NCI-H2171 treated with DMSO at 0.1 percent for 48 hours (cell line): ENCODE results near the gene STAB2.
"Not testable (repeated sequence)": the region's sequence is repeated elsewhere in the genome, so short reads cannot be mapped to it uniquely, and the experiment has no call there.

Experiments
- DNase-seq: peaks from one replicate; lab custom pipeline; 2025; lab: John Stamatoyannopoulos, UW

STAB2 gene

DNA sequence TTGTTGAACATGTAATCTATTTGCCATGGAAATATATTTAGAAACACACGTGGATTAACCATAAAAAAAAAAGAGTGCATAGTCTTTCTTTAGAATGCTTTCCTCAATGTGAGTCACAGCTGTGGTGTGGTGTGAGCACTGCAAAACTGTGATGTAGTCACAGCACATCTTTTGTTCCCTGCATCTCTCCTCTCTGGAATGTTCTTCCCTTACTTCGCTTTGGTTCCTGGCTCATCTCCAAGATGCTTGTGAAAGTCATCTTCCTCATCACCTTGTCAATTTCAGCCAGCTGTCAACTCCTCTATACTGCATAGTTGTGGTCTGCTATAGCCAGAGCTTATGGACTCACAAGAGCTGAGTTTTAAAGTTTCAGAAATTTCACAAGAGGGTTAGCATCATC, 60.2 kb downstream of the STAB2 start:
- DNase-seq = no peak

DNA sequence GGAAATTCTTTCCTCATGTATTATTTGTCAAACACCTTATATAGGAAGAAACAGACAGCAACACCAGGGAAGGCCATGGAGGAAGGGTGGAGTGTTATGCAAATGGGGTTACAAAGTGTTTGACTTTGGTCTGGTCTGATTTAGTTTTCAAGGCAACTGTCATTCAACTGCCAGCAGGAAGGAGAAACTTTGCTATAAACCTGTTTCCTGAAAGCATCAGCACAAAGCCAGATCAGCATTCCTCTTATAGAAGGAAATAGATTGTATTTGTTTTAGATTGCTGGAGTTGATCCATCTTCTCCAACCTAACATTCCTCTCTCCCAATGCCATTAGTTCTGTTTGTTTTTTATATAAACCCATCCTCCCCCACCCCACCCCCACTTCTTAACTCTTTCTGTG, 65.7 kb downstream of the STAB2 start:
- no peak for DNase-seq

DNA sequence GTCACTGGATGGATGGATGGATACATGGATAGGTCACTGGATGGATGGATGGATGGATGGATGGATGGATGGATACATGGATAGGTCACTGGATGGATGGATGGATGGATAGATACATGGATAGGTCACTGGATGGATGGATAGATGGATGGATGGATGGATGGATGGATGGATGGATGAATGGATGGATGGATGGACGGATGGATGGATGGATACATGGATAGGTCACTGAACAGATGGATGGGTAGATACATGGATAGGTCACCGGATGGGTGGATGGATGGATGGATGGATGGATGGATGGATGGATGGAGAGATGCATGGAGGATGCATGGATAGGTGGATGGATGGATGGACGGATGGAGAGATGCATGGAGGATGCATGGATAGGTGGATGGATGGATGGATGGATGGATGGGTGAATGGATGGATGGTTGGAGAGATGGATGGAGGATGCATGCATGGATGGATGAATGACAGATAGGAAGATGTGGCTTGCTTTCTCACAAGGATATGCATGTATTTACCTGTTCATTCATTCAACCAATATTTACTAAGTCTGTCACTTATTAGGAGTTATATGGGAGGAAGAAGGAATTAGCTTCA, 66.6 kb downstream of the STAB2 start:
- not testable (repeated sequence) for DNase-seq

DNA sequence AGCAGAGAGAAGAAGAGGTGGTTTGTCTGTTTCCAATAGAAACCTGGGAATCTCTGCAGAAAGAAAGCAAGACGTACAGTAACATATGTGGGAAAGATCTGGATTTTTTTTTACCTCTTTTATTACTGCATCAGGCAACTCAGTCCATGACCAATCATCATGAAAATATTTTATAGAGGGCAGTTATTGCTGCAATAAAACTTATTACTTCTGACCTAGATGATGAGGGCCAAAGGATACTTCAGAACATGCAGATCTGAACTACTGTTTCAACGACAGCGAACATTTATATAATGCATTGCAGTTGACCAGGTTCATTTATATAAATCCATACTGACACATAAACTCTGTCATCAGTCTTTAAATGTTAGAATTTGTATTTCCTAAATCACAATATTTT, 67.7 kb downstream of the STAB2 start:
- no peak for DNase-seq

DNA sequence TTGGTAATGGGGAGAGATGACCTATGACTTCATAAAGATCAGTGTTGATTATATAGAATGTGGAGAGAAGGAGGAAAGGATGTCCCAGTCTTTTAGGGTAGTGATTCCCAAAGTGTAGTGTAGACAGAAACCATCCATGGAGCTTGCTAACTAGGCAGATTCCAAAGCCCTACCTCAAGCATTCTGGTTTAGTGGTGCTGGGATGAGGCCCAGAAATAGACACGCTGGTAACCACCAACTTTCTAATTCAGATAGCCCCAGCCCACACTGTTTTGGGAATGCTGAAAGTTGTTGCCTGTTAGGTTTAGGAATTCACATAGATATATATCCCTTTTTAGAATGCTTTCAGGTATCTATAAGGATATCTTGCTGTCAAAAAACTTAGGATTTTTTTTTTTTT, 69.2 kb downstream of the STAB2 start:
- no peak for DNase-seq

DNA sequence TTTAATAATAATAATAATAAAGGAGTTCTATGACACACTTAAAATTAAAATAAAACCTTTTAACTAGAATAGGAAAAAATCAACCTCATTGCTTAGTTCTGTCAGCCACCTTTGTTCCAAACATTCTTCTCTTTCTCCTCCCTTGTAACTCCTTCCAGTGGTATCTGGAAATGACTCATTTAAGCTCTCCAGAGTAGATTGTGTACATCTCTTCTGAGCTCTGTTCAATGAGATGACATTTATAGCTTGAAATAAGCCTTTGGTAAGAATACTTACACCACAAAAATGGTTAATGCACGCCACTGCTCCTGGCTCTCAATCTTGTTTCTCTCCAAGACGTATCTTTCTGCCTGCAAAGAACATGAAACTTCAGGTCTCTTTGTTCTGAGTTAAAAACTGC, 70.3 kb downstream of the STAB2 start:
- DNase-seq = no peak

DNA sequence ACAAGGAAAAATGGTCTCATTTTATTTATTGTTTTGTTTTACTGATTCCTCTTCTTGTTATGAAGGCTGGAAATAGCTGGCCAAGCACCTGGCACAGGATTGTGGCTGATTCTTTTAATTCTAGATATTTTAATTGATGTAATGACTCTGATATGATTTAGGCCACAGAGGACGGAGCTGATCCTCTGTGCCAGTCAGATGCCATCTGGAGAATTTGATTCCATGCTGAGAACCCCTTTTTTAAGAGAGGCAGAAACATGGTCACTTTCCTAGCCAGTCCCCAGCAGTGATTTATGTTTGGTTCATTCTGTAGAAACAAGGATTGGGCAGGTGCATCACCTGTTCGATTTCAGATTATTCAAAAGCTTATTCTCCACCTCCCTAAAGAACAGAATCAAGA, 77.6 kb downstream of the STAB2 start:
- DNase-seq = no peak

DNA sequence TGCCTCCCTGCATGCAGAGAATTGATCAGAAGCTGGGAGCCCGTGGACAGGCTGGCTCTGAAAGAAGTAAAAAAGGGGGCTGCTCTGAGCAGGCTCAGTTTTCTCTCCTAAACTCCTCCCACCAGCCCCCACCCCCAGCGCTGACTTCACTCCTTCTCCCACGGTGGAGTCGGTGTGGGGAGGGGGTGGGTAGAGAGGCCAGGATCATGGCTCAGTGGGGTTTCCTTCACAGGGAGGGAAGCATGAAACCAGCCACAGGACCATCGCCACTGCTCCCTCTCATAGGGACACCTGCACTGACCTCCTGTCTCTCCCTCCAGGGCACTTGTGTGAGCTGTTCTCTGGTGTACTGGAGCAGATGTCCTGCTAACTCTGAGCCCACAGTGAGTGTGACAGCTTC, 78.9 kb downstream of the STAB2 start:
- DNase-seq = no peak

DNA sequence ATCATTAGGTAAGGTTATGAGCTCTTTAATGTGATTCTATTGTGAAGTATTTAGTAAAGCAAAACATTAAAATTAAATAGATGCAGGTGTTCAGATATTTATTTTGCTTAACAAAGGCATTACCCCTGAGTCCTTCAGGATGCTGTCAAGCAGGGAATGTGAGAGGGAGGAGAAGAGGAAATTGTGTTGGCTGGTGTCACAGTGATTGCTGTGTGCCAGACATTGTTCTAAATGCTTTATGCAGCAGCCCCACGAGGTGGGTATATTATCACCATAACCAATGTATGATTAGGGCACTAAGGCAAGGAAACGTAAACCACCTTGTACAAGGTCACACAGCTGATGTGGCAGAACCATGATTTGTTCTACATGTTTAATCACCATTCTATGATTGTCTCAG, 80.1 kb downstream of the STAB2 start:
- peak; percentile 5 for DNase-seq

DNA sequence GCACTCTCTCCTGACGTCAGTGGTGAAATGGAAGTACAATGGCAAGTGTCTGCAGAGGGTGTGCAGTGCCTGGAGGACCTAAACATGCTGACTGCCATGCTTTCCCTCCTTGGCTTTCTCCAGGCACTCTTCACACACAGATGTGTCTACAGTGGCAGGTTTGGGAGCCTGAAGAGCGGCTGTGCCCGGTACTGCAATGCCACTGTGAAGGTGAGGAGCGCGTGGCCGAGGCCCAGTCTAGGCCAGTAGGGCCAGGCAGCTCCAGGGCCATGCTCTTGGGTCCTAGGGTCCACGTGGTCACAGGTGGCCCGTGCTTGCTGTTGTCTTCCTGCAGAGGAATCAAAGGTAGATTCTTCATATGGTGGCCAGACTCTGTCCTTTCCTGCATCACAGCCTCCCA, 81.4 kb downstream of the STAB2 start:
- no peak for DNase-seq

DNA sequence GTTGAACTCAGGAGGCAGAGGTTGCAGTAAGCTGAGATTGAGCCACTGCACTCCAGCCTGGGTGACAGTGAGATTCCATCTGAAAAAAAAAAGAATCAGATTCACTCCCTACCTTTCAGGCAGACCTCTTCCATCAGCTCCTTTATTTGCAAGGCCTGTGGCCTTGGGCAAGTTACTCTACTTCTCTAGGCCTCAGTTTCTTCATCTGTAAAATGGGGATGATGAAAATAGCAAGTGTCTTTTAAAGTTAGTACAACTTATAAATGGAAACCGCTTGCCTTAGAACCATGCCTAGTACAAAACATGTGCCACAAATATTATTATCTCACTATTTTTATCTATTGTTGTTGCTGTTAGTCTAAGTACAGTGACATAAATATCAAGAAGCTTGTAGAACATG, 84.3 kb downstream of the STAB2 start:
- DNase-seq = no peak

DNA sequence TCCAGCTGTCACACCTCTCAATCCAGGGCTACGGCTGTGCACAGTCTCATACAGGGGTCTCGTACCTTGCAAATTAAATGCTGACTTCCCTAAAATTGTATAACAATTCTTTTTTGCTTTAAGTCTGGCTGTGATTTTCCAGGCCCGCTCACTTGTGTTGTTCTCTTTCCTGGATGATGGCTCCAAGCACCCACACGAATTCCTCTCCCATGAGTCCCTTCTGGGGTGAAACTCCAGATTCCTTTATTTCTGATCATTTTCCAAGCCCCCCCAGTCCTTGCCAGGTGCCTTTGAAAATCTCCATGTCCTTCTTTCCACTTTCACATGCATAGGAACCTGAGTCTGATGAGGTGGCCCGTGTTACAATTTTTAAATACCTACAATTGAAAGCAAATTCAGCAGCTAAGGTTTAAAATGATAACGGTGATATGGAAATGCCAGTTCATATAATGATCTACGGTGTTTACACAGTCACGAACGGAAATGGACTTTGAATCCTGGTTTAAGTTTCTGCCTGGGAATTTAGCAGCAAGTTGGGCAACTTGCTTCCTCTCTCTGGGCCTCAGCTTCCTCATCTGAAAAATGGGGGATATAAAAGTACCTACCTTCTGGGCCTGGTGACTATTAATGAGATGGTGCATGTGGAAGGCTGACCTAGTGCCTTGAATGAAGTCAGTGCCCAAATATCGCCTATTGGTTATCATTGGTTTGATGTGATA, 85.5 kb downstream of the STAB2 start:
- no peak for DNase-seq

DNA sequence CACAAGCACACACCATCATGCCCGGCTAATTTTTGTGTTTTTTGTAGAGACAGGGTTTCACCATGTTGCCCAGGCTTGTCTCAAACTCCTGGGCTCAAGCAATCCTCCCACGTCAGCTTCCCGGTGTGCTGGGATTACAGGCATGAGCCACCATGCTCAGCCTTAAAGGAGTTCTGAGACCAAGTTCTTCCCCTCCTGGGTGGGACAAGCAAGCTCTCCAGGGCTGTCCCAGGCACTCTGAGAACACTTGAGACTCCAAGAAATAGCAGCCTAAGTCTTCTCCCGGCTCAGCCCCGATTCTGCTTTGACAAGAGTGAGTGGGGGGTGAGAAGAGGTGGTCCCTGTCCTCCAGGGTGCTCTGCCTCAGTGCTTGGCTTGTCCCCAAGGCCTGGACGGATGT, 86.4 kb downstream of the STAB2 start:
- no peak for DNase-seq

DNA sequence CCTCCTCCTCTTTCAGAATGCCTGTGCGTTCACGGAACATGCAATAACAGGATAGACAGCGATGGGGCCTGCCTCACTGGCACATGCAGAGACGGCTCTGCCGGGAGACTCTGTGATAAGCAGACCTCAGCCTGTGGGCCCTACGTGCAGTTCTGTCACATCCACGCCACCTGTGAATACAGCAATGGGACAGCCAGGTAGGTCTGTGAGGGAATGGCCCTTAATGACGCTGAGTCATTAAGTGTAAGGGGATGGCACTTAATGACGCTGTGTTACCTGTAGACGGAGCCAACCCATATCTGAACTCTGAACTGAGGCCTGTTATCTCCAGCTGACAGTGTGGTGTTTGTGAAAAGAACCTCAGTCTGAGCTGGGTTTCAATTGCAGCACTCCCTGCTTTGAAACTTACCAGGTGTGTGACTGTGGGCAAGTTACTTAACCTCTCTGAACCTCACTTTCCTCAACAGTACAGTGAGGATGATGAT, 86.9 kb downstream of the STAB2 start:
- no peak for DNase-seq

DNA sequence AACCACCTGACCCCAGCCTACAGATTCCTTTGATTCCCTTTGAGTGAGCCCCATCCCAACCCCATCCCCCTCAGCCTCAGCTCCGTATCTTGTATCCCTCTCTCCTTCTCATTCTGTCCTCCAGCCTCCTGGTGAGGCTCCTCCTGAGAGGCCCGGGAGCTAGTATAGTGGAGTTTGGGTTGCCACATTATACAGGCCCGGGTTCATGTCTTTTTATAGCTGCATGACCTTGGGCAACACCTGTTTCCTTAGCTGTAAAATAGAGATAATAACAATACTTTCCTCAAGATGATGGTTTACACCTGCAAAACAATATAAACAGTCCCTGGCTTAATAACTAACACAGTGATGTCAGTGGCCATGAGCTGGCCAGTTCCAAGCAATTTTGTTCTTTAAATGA, 89.8 kb downstream of the STAB2 start:
- peak; percentile 10 for DNase-seq

DNA sequence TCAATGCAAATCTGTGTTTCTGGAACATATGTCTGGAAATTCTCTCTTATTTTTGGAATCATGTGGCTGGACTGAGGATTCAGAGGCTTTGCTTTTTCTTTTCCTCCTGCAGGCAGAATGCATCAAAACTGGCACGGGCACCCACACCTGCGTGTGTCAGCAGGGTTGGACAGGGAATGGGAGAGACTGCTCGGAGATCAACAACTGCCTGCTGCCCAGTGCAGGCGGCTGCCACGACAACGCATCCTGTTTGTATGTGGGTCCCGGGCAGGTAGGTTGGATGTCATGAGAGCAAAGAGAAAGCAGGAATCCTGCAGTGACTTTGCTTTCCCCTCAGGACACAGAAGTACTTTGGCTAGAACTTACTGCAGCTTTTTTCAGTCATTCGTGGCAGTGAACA, 90.3 kb downstream of the STAB2 start:
- no peak for DNase-seq

DNA sequence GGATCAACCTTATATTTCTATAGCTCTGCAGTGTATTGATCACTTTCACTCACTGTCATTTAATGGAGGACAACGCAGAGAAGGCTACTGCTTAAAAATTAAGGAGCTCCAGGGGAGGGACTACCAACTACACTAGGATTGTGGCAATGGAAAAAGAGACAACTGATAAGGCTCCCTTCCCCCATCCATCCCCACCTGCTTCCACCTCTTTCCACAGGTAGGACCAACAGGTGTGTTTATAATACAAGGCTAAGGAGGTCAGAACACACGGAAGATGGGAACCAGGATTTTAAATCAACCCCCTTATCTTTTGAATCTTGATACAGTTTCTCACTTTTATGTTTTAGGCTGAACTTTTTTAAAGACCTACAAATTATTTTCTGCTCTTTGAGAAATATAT, 90.8 kb downstream of the STAB2 start:
- DNase-seq = no peak

DNA sequence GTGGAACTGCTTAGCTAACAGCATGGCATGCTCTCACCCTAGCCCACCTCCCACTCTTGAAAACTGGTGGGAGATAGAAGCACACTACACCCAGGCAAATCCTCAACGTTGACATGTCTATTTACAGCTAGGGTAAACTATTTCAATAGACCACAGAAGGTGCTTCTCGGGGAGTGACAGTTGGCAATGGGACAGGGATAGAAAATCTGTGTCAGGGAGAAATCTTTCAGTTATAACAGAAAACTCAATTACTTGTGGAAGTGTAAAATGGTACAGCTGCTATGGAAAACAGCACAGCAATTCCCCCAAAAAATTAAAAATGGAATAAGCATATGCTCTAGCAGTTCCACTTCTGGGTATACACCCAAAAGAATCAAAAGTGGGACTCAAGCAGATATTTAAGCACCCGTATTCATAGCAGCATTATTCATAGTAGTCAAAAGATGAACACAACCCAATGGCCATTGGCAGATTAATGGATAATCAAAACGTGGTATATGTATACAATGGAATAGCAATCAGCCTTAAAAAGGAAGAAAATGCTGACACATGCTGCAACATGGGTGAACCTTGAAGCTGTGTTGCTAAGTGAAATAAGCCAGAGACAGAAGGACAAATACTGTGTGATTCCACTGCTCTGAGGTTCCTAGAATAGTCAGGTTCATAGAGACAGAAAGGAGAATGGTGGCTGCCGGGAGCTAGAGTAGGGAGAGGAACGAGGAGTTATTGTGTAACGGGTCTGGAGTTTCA, 92.5 kb downstream of the STAB2 start:
- DNase-seq = peak; percentile 54

DNA sequence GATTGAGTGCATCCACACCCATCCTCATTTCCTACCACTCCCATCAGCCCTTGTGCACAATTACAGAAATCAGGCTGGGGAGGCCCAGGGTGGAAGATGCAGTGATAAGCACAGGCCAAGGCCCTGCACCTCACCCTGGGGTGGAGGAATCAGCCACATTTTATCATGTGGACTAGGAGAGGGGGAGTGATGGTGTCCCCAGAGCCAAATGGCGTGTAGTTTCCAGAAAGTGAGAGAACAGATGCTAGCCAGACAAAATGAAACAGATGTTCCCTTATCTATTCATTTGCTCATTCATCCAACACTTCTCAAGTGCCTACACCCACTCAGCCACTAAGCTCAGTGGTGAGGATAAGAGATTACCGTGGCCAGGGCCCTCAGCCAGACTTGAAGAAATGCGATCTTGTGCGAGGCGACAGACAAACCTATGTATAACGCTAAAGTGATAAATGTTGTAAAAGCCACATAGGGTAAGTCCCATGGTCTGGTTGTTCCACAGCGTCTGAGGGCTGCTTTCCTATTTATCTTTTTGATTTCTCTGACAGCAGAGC, 93.6 kb downstream of the STAB2 start:
- DNase-seq = peak; percentile 98

DNA sequence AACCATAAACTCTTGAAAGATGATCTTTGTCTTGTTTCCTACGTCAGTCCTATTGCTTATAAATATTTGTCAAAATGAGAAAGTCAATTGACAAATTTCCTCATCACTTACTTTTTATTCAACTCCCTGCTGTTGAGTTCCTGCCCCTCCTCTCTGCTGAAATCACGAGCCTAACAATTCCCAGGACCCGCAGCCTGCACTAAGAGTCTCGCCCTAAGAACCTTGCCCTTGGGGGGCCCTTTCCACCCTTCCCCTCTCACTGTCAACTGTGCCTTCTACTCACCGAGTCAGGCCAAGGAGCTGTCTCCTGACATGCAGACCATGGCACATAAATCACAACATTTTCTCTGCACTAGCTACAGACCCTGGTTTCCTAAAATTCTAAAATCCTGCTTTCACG, 99.0 kb downstream of the STAB2 start:
- DNase-seq = no peak

DNA sequence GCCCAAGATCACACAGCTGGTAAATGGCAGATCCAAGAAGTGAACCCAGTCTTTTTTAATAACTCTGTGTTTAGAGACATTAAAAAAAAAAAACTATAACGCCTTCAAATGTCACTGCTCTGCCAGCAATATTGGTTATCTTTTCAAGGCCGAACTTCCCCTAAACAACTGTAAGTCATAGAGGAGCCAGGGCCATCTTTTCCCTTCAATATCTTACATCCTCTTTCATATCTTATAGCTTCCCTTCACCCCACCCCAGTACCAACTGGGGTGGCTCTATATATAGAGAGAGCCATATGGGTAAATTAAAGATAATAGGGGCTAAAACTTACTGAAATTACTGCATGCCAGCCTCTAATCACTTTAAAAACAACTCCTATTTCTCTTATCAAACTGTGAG, 100.2 kb downstream of the STAB2 start:
- DNase-seq = no peak

DNA sequence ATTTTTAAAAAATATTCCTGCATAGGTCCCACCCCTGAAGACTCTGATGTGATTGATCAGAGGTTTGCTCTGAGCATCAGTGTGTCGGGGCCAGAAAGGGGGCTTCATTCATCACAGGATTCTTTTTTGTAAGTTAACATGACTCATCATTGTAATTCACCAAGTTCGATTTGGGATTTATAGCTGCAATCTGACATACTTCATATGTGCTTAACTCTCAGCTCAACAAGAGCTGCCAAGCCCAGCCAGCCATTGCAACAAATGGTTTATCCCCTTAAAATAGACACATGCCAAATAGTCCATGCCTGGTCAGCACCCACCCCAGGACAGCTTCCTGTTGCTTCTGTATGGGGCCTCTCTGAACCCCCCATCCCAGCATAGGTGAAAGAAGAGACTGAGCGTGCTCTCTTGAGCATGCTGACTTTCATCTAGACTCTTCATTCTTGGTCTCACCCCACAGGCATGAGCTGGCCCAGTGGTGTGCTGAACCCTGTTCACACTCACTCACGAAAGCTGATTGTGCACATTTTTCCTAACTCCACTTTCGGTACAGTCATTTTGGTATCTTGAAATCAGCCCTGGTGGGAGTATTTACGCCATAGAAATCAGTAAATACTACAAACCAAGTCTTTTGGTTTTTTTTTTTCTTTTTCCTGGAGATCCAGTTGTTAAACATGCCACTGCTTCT, 101.4 kb downstream of the STAB2 start:
- DNase-seq = no peak
